Measurements from ENCODE around the gene UNC5A.

UNC5A gene

DNA sequence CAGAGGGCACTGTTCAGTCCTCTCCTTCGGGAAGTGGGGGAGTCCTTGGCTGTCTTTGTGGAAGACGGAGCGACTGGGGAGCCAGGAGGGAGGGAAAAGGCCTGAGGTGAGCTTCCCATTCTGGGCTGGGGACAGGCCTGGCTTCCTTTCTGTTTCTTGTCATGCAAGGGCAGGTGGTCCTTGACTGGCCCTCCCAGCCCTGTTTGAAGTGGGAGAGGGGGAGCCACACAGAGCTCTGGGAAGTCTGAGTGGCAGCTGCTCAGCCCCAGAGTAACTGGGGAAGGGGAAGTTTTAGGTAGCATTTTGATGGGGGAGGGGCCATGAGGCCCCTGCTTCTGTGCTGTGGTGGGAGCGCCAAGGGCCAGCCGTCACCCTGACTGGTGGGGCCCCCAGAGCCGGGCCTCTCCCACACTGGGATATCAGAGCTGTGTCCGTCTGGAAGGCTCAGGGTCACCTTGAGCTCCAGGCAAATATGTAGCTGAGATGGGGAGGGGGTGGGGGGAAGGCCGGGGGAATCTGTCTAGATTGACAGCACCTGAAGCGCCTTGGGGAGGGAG is 6.5 kb downstream of the UNC5A start:
- TF ChIP-seq SIN3A (IDR thresholded peaks at IDR 0.05; ENCODE audit: borderline replicate concordance, insufficient read depth, low read length) = no peak
- TF ChIP-seq, protein P1, sequence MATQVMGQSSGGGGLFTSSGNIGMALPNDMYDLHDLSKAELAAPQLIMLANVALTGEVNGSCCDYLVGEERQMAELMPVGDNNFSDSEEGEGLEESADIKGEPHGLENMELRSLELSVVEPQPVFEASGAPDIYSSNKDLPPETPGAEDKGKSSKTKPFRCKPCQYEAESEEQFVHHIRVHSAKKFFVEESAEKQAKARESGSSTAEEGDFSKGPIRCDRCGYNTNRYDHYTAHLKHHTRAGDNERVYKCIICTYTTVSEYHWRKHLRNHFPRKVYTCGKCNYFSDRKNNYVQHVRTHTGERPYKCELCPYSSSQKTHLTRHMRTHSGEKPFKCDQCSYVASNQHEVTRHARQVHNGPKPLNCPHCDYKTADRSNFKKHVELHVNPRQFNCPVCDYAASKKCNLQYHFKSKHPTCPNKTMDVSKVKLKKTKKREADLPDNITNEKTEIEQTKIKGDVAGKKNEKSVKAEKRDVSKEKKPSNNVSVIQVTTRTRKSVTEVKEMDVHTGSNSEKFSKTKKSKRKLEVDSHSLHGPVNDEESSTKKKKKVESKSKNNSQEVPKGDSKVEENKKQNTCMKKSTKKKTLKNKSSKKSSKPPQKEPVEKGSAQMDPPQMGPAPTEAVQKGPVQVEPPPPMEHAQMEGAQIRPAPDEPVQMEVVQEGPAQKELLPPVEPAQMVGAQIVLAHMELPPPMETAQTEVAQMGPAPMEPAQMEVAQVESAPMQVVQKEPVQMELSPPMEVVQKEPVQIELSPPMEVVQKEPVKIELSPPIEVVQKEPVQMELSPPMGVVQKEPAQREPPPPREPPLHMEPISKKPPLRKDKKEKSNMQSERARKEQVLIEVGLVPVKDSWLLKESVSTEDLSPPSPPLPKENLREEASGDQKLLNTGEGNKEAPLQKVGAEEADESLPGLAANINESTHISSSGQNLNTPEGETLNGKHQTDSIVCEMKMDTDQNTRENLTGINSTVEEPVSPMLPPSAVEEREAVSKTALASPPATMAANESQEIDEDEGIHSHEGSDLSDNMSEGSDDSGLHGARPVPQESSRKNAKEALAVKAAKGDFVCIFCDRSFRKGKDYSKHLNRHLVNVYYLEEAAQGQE (IDR thresholded peaks at IDR 0.05; ENCODE audit: insufficient read depth in 1 of 2, low read depth in 2 of 2, low read length in 2 of 2) = no peak
- TF ChIP-seq FOXP2 (optimal IDR thresholded peaks at IDR 0.05; ENCODE audit: borderline replicate concordance, extremely low read depth, extremely low read length, insufficient read depth) = no peak
- TF ChIP-seq TAF1 (IDR thresholded peaks at IDR 0.05; ENCODE audit: borderline replicate concordance, insufficient read depth, low read length) = no peak
- no peak for TF ChIP-seq POLR2AphosphoS5 (IDR thresholded peaks at IDR 0.05; ENCODE audit: low read depth, low read length)

DNA sequence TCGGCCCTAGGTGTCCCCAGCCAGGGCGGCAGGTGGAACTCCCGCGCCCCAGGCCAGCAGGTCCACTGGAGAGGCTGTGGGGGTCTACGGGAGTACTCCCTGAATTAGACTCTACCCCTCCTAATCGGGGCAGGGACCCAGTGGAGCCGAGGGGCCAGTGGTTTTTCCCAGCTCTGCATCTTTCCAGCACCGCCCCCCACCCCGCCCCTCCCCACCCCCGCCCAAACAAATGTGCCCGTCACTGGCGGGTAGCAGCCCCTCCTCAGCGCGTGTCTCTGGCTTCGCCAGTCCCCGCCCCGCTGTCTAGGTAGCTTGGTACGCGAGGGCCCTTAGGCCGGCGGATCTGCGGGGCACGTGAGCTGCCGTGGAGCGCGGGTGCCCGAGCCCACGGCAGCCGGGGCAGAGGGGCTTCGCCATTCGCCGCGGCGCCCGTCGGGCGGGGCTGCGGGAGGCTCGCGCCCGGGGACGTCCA is 7.0 kb downstream of the UNC5A start:
- TF ChIP-seq TAF1 (IDR thresholded peaks at IDR 0.05; ENCODE audit: borderline replicate concordance, insufficient read depth, low read length) (no peak), SIN3A (IDR thresholded peaks at IDR 0.05; ENCODE audit: borderline replicate concordance, insufficient read depth, low read length) (no peak), FOXP2 (optimal IDR thresholded peaks at IDR 0.05; ENCODE audit: borderline replicate concordance, extremely low read depth, extremely low read length, insufficient read depth) (no peak), POLR2AphosphoS5 (IDR thresholded peaks at IDR 0.05; ENCODE audit: low read depth, low read length) (no peak)
- TF ChIP-seq, protein P1 (IDR thresholded peaks at IDR 0.05; ENCODE audit: insufficient read depth in 1 of 2, low read depth in 2 of 2, low read length in 2 of 2) = no peak

DNA sequence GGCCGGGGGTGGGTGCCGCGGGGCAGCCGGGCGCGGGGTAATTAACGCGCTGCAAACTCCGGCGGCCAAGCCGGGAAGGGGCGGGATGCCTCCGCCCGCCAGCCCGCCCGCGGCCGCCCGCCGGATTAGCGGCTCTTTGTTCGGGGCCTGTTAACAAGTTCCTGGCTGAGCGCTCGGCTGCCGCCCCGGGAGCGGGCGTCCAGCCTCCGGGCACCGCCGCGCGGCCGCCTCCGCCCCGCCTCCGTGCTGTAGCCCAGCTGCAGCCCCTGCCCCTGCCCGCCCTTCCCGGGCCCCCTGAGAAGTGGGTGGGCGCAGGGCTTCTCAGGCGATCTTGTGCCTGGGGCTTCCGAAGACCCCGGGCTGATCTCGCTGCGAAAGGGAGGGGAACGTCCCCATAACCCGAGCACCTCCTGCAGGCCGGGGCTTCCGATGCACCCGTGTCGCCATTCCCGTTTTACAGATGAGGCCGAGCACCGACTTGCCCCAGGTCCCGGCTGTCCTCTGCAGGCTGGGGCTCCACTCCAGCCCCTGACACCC is 7.5 kb downstream of the UNC5A start:
- no peak for TF ChIP-seq SIN3A (IDR thresholded peaks at IDR 0.05; ENCODE audit: borderline replicate concordance, insufficient read depth, low read length)
- TF ChIP-seq FOXP2 (optimal IDR thresholded peaks at IDR 0.05; ENCODE audit: borderline replicate concordance, extremely low read depth, extremely low read length, insufficient read depth) = no peak
- TF ChIP-seq POLR2AphosphoS5 (IDR thresholded peaks at IDR 0.05; ENCODE audit: low read depth, low read length) = no peak
- TF ChIP-seq, protein P1 (IDR thresholded peaks at IDR 0.05; ENCODE audit: insufficient read depth in 1 of 2, low read depth in 2 of 2, low read length in 2 of 2) = no peak
- TF ChIP-seq TAF1 (IDR thresholded peaks at IDR 0.05; ENCODE audit: borderline replicate concordance, insufficient read depth, low read length) = no peak

DNA sequence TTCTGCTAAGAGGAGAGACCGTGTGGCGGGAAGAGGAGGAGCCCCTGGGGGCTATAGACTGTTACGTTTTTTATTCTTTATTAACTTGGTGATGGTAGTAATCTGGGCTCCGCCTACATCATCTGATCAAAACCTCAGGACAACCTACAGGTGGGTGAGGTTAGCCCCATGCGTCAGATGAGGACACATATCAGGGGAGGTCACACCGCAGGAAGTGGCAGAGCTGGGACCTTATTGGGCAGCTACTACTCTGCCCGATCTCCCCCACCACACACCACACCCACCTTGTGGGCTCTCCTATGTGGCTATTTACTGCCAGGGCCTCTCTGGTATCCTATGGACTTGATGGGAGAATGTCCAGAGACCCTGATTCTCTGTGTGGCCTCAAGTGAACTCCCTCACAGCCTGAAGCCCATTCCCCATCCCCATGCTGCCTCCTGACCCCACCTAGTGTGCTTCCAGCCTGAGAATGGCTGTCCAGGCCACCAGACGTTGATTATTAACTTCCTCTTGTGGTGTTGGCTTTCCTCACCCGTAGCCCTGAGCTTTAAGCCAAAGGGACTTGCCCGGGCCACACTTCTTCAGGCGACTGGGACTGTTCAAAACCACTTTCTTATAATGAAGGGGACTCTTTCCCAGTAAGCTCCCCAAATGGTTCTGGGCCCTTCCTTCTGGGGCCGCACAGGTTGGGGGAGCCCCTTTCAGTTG is 8.2 kb downstream of the UNC5A start:
- no peak for TF ChIP-seq TAF1 (IDR thresholded peaks at IDR 0.05; ENCODE audit: borderline replicate concordance, insufficient read depth, low read length)
- TF ChIP-seq, protein P1 (IDR thresholded peaks at IDR 0.05; ENCODE audit: insufficient read depth in 1 of 2, low read depth in 2 of 2, low read length in 2 of 2) = no peak
- no peak for TF ChIP-seq POLR2AphosphoS5 (IDR thresholded peaks at IDR 0.05; ENCODE audit: low read depth, low read length)
- TF ChIP-seq FOXP2 (optimal IDR thresholded peaks at IDR 0.05; ENCODE audit: borderline replicate concordance, extremely low read depth, extremely low read length, insufficient read depth) = no peak
- TF ChIP-seq SIN3A (IDR thresholded peaks at IDR 0.05; ENCODE audit: borderline replicate concordance, insufficient read depth, low read length) = no peak

Data from PFSK-1 (cell line).